Gastroesophageal sphincter (tissue), 4 donors: ENCODE results near the gene PLPP3. TPM values are rescaled to one million over a fixed set of nuclear protein-coding genes. Genes with fewer than 3 reads are reported as not detected.

Experiments
- ATAC-seq: fragments of 150-250 bp; one replicate; pipeline ENCODE4 v1.9.1; 2016; ENCODE audit warnings: mild to moderate bottlenecking, moderate library complexity
- H3K27ac ChIP-seq, 4 donors: fragments of 200-600 bp; sonication (generic) in 3 of 4; 1 replicate in 3 of 4; 2 replicates in 1 of 4; pipeline ENCODE4 v1.5.1; 2016 to 2019
- H3K27me3 ChIP-seq: fragments of 200-600 bp; sonication (generic); one replicate; pipeline ENCODE4 v1.5.1; 2019
- H3K36me3 ChIP-seq, 2 donors: fragments of 200-600 bp; sonication (generic); one replicate each; pipeline ENCODE4 v1.5.1; 2019; ENCODE audit warnings: control low read depth in 1 of 2
- H3K4me1 ChIP-seq, 3 donors: fragments of 200-600 bp; sonication (generic); 1 replicate in 2 of 3; 2 replicates in 1 of 3; pipeline ENCODE4 v1.5.1; 2016 to 2019; ENCODE audit warnings: control low read depth in 2 of 3
- H3K4me3 ChIP-seq, 2 donors: fragments of 200-600 bp; sonication (generic); one replicate each; pipeline ENCODE4 v1.5.1; 2019; ENCODE audit warnings: mild to moderate bottlenecking in 1 of 2, moderate library complexity in 1 of 2
- H3K9me3 ChIP-seq, 3 donors: fragments of 200-600 bp; sonication (generic); one replicate each; pipeline ENCODE4 v1.5.1; 2017 to 2019; ENCODE audit warnings: control low read depth in 2 of 3
- EP300 ChIP-seq: sonication (generic); formaldehyde crosslinking; IDR thresholded peaks from one replicate; pipeline ENCODE4 v1.6.1; 2017; ENCODE audit warnings: antibody characterized with exemption, mild to moderate bottlenecking
- POLR2A ChIP-seq, 2 donors: fragments of 450-650 bp; IDR thresholded peaks; one replicate each; pipeline ENCODE4 v1.6.1; 2017; ENCODE audit warnings: antibody characterized with exemption in 2 of 2, mild to moderate bottlenecking in 2 of 2, moderate library complexity in 1 of 2
- POLR2AphosphoS5 ChIP-seq: sonication (generic); formaldehyde crosslinking; IDR thresholded peaks from one replicate; pipeline ENCODE4 v1.6.1; 2017; ENCODE audit warnings: antibody characterized with exemption
- WGBS, 2 donors: methylation state at CpG; one replicate each; pipeline ENCODE4 v1.1.5; 2018; ENCODE audit warnings: low coverage in 1 of 2; 5-methylcytosine and 5-hydroxymethylcytosine counted together
- total RNA-seq, 4 donors: library from RNA; depleted of rRNA; stranded (reverse); fragments of >200 nt; gene quantifications; one replicate each; pipeline ENCODE4 v1.1.0, GENCODE V29; 2016
- TF ChIP-seq, protein P1 (sequence below), 4 experiments: fragments of 200-600 bp in 2 of 4; fragments of 450-650 bp in 2 of 4; sonication (generic) in 1 of 4; IDR thresholded peaks; one replicate each; pipeline ENCODE4 v1.5.1; 2017 to 2019; ENCODE audit warnings: antibody characterized with exemption in 4 of 4, mild to moderate bottlenecking in 2 of 4, moderate library complexity in 2 of 4

The PLPP3 gene
- total RNA-seq, 4 donors from 2014 or later = 127 to 219 (median 164) TPM

DNA sequence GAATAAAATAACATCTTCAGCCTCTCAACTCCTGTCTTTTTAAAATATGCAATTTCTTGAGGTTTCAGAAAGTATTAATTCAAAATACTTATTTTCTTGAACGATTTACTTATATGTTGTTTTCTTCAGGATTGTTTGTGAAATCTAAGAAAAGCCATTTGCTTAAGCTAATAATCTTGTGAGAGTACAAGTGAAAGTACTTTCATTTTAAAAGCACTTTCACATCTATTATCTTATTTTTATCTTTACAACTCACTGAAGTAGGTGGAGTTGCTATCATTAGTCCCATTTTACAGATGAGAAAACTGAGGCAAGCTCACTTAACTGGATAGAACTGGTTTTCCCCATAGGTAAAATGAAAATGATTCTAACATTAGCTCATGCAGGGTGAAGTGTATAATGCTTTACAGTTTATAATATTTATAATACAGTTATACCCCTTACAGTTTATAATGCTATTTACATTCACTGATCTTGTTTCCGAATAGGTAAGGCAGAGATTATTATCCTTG is 4.7 kb upstream of the PLPP3 start:
- ATAC-seq = no peak
- Histone ChIP-seq H3K9me3 (no peaks in the 10 kb centered on the region), H3K4me3 (no peak overlapping the region), H3K36me3 (no peaks in the 10 kb centered on the region), H3K27ac (no peak overlapping the region), H3K27me3 (no peaks in the 10 kb centered on the region), H3K4me1 (peaks cover 0 to 8% (median 4%) of the 10 kb centered on the region in 3 donors)
- 61 to 81% methylated on average over 2 of the region's 2 CpGs for WGBS, 2 donors
- TF ChIP-seq POLR2A (IDR thresholded peaks at IDR 0.05) (no peak), EP300 (no peak)
- TF ChIP-seq, protein P1, sequence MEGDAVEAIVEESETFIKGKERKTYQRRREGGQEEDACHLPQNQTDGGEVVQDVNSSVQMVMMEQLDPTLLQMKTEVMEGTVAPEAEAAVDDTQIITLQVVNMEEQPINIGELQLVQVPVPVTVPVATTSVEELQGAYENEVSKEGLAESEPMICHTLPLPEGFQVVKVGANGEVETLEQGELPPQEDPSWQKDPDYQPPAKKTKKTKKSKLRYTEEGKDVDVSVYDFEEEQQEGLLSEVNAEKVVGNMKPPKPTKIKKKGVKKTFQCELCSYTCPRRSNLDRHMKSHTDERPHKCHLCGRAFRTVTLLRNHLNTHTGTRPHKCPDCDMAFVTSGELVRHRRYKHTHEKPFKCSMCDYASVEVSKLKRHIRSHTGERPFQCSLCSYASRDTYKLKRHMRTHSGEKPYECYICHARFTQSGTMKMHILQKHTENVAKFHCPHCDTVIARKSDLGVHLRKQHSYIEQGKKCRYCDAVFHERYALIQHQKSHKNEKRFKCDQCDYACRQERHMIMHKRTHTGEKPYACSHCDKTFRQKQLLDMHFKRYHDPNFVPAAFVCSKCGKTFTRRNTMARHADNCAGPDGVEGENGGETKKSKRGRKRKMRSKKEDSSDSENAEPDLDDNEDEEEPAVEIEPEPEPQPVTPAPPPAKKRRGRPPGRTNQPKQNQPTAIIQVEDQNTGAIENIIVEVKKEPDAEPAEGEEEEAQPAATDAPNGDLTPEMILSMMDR (IDR thresholded peaks at IDR 0.05) = no peak

DNA sequence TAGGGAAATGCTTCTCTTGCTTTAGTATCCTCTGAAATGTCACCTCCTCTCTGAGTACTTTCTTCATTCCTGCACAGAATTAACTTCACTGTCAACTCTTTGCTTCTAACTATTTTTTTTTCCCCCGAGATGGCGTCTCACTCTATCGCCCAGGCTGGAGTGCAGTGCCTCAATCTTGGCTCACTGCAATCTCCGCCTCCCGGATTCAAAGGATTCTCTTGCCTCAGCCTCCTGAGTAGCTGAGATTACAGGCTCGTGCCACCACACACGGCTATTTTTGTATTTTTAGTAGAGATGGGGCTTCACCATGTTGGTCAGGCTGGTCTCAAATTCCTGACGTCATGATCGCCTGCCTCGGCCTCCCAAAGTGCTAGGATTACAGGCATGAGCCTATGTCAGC is 1.4 kb upstream of the PLPP3 start:
- 95 to 100% methylated on average over 8 to 9 of the region's 10 CpGs for WGBS, 2 donors
- Histone ChIP-seq H3K4me1 (peaks cover 0 to 32% (median 4%) of the 10 kb centered on the region in 3 donors), H3K36me3 (no peaks in the 10 kb centered on the region), H3K9me3 (no peaks in the 10 kb centered on the region), H3K4me3 (no peak overlapping the region), H3K27ac (no peak overlapping the region), H3K27me3 (no peaks in the 10 kb centered on the region)
- ATAC-seq = no peak
- TF ChIP-seq EP300 (no peak), POLR2A (IDR thresholded peaks at IDR 0.05) (no peak), POLR2AphosphoS5 (no peak)
- TF ChIP-seq, protein P1 (IDR thresholded peaks at IDR 0.05) = no peak

DNA sequence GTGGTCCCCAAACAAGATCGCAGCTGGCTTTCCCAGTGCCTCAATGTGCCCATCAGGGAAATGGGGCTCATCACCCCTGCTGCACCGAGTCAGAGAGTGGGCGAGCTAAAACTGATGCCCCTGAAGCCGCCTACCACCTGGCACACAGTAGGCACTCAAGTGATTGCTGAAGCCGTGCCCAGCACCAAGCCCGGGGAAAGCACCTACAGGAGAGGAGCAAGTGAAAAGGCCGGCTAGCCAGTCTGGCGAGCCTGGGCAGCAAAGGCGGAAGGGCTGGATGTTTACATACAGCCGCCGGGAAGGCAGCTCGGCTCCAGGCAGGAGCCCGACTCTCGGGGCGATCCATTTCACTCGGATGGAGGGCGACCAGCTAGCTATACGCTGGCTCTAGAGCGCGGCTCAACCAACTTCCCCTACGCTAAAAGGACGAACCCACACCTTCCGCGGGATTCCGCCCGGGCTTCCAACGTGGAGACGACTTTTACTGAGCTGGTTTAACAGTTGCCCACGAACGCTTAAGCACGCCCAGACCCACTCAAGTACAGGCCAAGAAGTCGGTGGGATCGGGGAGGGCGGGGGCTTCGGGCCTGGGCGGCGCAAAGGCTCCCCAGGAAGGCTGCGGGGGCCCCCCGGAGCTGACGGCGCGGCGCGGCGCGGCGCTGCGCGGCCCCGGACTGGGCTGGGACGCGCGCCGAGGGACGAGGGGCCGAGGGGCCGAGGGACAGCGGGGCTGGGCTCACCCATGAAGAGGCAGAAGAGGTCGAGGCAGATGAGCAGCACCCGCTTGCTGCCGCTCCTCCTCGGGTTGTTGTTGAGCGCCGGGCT is 1.0 kb downstream of the PLPP3 start:
- no peaks in the 10 kb centered on the region for H3K27me3 ChIP-seq
- H3K36me3 ChIP-seq = no peaks in the 10 kb centered on the region
- no peaks in the 10 kb centered on the region for H3K9me3 ChIP-seq
- peak overlapping the region; percentile 84 for H3K4me3 ChIP-seq
- 1% methylated on average over 19 of the region's 64 CpGs; no CpG with 5 or more reads in 1 of the 2 donors for WGBS, 2 donors
- TF ChIP-seq POLR2AphosphoS5 = peak; percentile 45
- TF ChIP-seq, protein P1 (IDR thresholded peaks at IDR 0.05) = no peak
- peak; percentile 26 for ATAC-seq
- peaks cover 0 to 56% (median 4%) of the 10 kb centered on the region in 3 donors for H3K4me1 ChIP-seq
- H3K27ac ChIP-seq = peak overlapping the region; percentile 70 to 96 (median 94)

DNA sequence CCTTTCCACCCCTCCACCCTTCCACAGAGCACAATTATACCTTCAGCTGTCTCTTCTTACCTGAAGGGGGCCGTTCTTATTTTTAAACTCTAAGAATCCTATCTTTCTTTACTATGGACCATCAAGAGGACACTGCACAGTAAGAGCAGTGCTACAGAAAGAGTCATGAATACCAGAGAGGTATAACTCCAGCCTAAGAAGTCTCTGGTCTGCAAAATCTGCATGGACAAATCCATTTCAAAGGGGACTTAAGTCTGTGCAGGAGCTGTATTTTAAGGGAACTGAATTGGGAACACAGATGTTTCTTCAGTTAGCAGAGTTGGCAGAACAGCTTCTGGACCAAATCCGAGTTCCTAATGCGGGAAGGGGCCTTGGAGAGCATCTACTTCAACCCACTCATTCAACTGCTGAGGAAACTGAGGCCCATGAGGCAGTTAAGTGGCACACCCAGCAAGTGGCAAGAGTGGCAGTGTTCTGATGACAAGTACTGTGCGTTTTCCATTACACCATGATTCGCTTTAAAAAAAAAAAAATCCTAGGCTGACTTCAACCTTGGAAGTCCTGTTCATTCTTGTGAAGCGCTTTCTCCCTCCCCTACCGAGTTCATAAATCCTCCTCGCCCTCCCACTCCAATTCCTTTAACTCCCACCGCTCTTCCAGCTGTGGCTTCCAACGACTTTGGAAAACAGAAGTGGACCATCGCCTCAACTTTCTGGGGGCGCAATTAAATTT is 1.8 kb downstream of the PLPP3 start:
- ATAC-seq = no peak
- H3K4me1 ChIP-seq = peaks cover 0 to 64% (median 10%) of the 10 kb centered on the region in 3 donors
- WGBS, 2 donors = 2 to 3% methylated on average over 10 to 12 of the region's 12 CpGs

More for the DNA sequence above, 1.8 kb downstream of the PLPP3 start:
- Histone ChIP-seq H3K27me3 (no peaks in the 10 kb centered on the region), H3K9me3 (no peaks in the 10 kb centered on the region), H3K4me3 (peak overlapping the region; percentile 84), H3K36me3 (no peaks in the 10 kb centered on the region), H3K27ac (peak overlapping the region; percentile 70 to 96 (median 94))
- no peak for TF ChIP-seq EP300
- TF ChIP-seq, protein P1 (IDR thresholded peaks at IDR 0.05) = peak in 1 of 4 experiments; percentile 2
